HepG2 (cell line): ENCODE results near the gene NSL1. TPM values are rescaled to one million over a fixed set of nuclear protein-coding genes. Genes with fewer than 3 reads are reported as not detected.

Source experiments
- ATF5 ChIP-seq: sonication (generic); formaldehyde crosslinking; IDR thresholded peaks from 2 replicates; pipeline ENCODE4 v1.4.0; 2020; ENCODE audit warnings: mild to moderate bottlenecking, low read depth, missing genetic modification reagents
- HDAC2 ChIP-seq: sonication (generic); formaldehyde crosslinking; IDR thresholded peaks from 2 replicates; pipeline ENCODE4 v1.4.0; 2020; ENCODE audit warnings: missing genetic modification reagents
- HHEX ChIP-seq: IDR thresholded peaks from 2 replicates; pipeline ENCODE4 v1.6.1; 2016; ENCODE audit warnings: control low read depth
- HNRNPK ChIP-seq: fragments of 200-400 bp; formaldehyde crosslinking; IDR thresholded peaks from 2 replicates; pipeline ENCODE4 v1.6.1; 2018; ENCODE audit warnings: low read length, low read depth, moderate library complexity, mild to moderate bottlenecking; ENCODE audit not compliant: poor library complexity, severe bottlenecking
- HNRNPL ChIP-seq: fragments of 200-400 bp; formaldehyde crosslinking; IDR thresholded peaks from 2 replicates; pipeline ENCODE4 v1.6.1; 2017; ENCODE audit warnings: mild to moderate bottlenecking, low read depth, low read length
- KMT2B ChIP-seq: IDR thresholded peaks from 2 replicates; pipeline ENCODE4 v1.6.1; 2016; ENCODE audit warnings: missing genetic modification reagents, missing compliant biosample characterization
- MAX ChIP-seq: IDR thresholded peaks from 2 replicates; pipeline ENCODE4 v1.6.1; 2012; ENCODE audit warnings: inconsistent platforms
- MNT ChIP-seq: fragments of 450-650 bp; IDR thresholded peaks from 2 replicates; pipeline ENCODE4 v1.6.1; 2016
- MXD4 ChIP-seq: IDR thresholded peaks from 2 replicates; pipeline ENCODE4 v1.6.1; 2016; ENCODE audit warnings: mild to moderate bottlenecking, missing biosample characterization, missing genetic modification reagents
- NFAT5 ChIP-seq: sonication (generic); formaldehyde crosslinking; IDR thresholded peaks from 2 replicates; pipeline ENCODE4 v1.4.0; 2020; ENCODE audit warnings: missing genetic modification reagents
- PHB2 ChIP-seq: fragments of 450-650 bp; IDR thresholded peaks from 2 replicates; pipeline ENCODE4 v1.6.1; 2018; ENCODE audit not compliant: partially characterized antibody
- RNF219 ChIP-seq: sonication (generic); formaldehyde crosslinking; IDR thresholded peaks from 2 replicates; pipeline ENCODE4 v1.5.0; 2020; ENCODE audit warnings: mild to moderate bottlenecking, missing genetic modification reagents
- RXRA ChIP-seq: sonication (generic); formaldehyde crosslinking; IDR thresholded peaks from 2 replicates; pipeline ENCODE4 v1.5.1; 2020; ENCODE audit warnings: missing genetic modification reagents
- TEF ChIP-seq: sonication (generic); formaldehyde crosslinking; IDR thresholded peaks from 2 replicates; pipeline ENCODE4 v1.5.0; 2020; ENCODE audit warnings: missing genetic modification reagents
- TOE1 ChIP-seq: sonication (generic); formaldehyde crosslinking; IDR thresholded peaks from 2 replicates; pipeline ENCODE4 v1.4.0; 2020; ENCODE audit warnings: mild to moderate bottlenecking, missing genetic modification reagents
- XBP1 ChIP-seq: sonication (generic); formaldehyde crosslinking; IDR thresholded peaks from 2 replicates; pipeline ENCODE4 v1.5.0; 2020; ENCODE audit warnings: missing genetic modification reagents
- ZMYM2 ChIP-seq: sonication (generic); formaldehyde crosslinking; IDR thresholded peaks from 2 replicates; pipeline ENCODE4 v1.8.0; 2022; ENCODE audit warnings: mild to moderate bottlenecking, missing genetic modification reagents
- ZNF256 ChIP-seq: sonication (generic); formaldehyde crosslinking; conservative IDR thresholded peaks from 2 replicates; pipeline ENCODE4 v1.4.0; 2020; ENCODE audit warnings: missing genetic modification reagents
- ZNF263 ChIP-seq: sonication (generic); formaldehyde crosslinking; IDR thresholded peaks from 2 replicates; pipeline ENCODE4 v1.4.0; 2020; ENCODE audit warnings: missing genetic modification reagents
- ZNF484 ChIP-seq: sonication (generic); formaldehyde crosslinking; IDR thresholded peaks from 2 replicates; pipeline ENCODE4 v1.5.1; 2020; ENCODE audit warnings: mild to moderate bottlenecking, low read depth, missing genetic modification reagents, borderline replicate concordance
- polyA plus RNA-seq, 8 experiments: library from polyadenylated mRNA; depleted of rRNA in 3 of 8; stranded (reverse) in 7 of 8; unstranded in 1 of 8; fragments of >200 nt; fragmentation: Illumina TruSeq in 4 of 8; extraction: Trizol in 4 of 8; gene quantifications; 2 replicates each; pipeline versions ENCODE4 v1.2.1 to v1.2.3, GENCODE V29; 2011 to 2016; ENCODE audit warnings: low read depth in 4 of 8, missing spikeins in 1 of 8, mixed read lengths in 1 of 8; ENCODE audit not compliant: insufficient read depth in 1 of 8
- total RNA-seq, 5 experiments: library from RNA; depleted of rRNA; stranded (reverse); fragments of >200 nt; fragmentation: Illumina TruSeq; extraction: Trizol; gene quantifications; 2 replicates each; pipeline ENCODE4 v1.2.3, GENCODE V29; 2016; ENCODE audit warnings: low read depth in 1 of 5

The NSL1 gene
- total and polyA plus RNA-seq, 2 of the 13 experiments (the other 11 are each of a cell fraction or from before 2014, with no cell fraction given), result 34.5 to 77.4 TPM

- TF ChIP-seq ZMYM2 (CRISPR knock-in tag) (peak; percentile 73; the same call in 1 of the 2 replicates), MAX (peak; percentile 86), TOE1 (CRISPR knock-in tag) (no peak; the same call in 1 of the 2 replicates), HNRNPL (peak; percentile 84), HHEX (CRISPR knock-in tag) (no peak), MNT (0 out of 2 replicates have a peak, but pooled peaks have one; percentile 33), ATF5 (no peak), XBP1 (CRISPR knock-in tag) (no peak), KMT2B (CRISPR knock-in tag) (peak; percentile 98), NFAT5 (CRISPR knock-in tag) (no peak), HDAC2 (CRISPR knock-in tag) (peak; percentile 95), RNF219 (CRISPR knock-in tag) (peak; percentile 90), HNRNPK (no peak), ZNF256 (CRISPR knock-in tag) (peak; percentile 94), ZNF484 (no peak), RXRA (CRISPR knock-in tag) (peak; percentile 91), TEF (no peak; the same call in 1 of the 2 replicates), PHB2 (no peak), ZNF263 (peak; percentile 64; the same call in 1 of the 2 replicates), MXD4 (peak; percentile 87; the same call in 1 of the 2 replicates)
Observed at GRCh38 chr1:212791676-212792395, at the start of gene NSL1, which contains the start of gene TATDN3 (continued).
